ENCODE measurements around the gene TMEM269.
"Not testable (repeated sequence)": the region's sequence is repeated elsewhere in the genome, so short reads cannot be mapped to it uniquely, and the experiment has no call there.

TMEM269 gene

GRCh38 chr1:42776502-42776901, 8.3 kb upstream of the TMEM269 start:
- no peak for DNase-seq (ENCODE audit: low read depth)

DNA sequence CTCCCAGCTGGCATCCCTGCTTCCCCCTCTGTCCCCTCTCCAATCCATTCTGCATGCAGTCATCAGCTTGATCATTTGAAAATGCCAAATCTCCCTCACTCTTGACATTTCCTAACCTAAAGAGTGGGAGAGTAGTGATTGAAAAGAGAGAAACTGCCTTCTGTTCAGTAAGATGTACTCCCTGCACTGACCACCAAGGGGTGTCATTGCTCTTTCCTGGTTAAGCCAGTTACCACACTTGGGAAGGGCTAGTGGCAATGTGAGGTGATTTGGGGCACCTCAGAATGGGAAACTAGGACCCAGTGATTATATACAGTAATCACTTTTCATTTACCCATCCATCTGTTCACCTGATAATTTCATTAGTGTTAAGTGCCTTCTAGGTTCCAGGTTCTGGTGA, 6.9 kb upstream of the TMEM269 start:
- no peak for DNase-seq (ENCODE audit: low read depth)

GRCh38 chr1:42779725-42780124, 5.1 kb upstream of the TMEM269 start:
- DNase-seq (ENCODE audit: low read depth) = no peak

DNA sequence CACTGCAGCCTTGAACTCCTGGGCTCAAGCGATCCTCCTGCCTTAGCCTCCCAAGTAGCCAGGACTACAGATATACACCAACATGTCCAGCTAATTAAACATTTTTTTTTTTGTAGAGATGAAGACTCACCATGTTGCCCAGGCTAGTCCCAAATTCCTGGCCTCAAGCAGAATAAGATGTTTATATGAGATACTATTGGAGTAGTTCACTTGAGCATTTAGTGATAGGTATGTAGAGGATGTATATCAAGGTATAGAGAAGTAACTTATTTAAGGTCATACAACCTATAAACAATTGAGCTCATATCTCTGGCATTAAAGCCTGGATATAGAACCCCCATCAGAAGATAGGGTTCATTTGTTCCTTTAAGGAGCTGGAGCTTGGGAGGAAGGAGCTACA, 4.6 kb upstream of the TMEM269 start:
- DNase-seq (ENCODE audit: low read depth) = no peak

DNA sequence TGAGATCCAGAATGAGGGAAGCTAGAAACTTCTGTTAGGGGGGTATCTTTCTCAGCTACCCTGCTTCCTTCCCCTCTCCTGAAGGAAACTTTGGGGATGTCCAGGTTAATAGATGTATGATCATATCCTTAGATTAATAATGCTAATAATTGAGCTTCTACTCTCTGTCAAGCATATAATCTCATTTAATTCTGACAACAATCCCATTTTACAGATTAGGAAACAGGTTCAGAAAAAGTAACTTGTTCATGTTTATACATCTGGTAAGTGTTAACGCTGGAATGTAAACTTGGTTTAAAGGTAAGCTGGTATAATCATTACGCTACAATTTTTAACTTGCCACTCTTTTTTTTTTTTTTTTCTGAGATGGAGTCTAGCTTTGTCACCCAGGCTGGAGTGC, 1.7 kb upstream of the TMEM269 start:
- DNase-seq (ENCODE audit: low read depth) = no peak

- no peak for DNase-seq (ENCODE audit: low read depth)
Observed at GRCh38 chr1:42784547-42784945, 245 bp upstream of the TMEM269 start.

DNA sequence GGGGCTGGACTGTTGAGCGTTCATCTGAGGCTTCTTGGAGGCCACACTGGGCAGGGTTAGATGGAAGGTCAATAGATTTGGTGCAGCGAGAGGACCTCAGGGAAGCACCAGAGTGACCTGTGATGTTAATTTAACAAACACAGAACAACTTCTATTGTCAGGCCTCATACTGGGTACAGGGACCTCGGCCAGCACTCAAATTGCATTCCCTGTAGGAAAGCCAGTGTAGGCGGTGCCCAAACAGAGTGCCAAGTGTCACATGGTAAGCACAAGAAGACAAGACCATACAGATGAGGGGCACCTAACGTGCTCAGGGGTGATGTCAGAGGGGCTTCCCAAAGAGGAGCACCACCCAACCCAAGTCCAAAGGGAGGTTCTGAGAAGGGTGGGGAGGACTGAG, 1.3 kb downstream of the TMEM269 start:
- DNase-seq (ENCODE audit: low read depth) = no peak

- DNase-seq (ENCODE audit: low read depth) = no peak
Observed at GRCh38 chr1:42788021-42788420, 3.2 kb downstream of the TMEM269 start.

- no peak for DNase-seq (ENCODE audit: low read depth)
Observed at GRCh38 chr1:42793824-42794223, 9.0 kb downstream of the TMEM269 start.

- no peak for DNase-seq (ENCODE audit: low read depth)
Observed at GRCh38 chr1:42797414-42797813, 12.6 kb downstream of the TMEM269 start.

DNA sequence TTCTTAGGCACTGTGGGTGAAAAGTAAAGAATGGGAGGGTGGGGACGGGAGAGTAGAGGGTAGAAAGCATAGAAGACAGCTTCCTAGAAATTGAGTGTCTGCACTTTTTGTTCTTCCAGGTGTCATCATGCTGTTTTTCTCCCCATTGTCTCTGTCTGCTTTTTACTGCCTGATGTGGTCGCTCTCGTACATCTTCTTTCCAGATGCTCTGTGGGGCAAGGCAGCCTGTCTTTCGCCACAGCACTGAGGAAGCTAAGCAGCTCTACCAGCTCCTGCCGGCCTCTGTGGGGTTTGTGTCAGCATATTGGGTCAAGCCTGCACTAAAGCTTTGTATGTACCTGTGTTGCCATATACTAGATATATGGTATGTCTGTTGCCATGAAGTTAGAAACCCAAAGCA, 13.2 kb downstream of the TMEM269 start:
- DNase-seq (ENCODE audit: low read depth) = no peak

- DNase-seq (ENCODE audit: low read depth) = no peak
Observed at GRCh38 chr1:42801832-42802473, 17.2 kb downstream of the TMEM269 start.

- no peak for DNase-seq (ENCODE audit: low read depth)
Observed at GRCh38 chr1:42806171-42806570, 21.4 kb downstream of the TMEM269 start.

DNA sequence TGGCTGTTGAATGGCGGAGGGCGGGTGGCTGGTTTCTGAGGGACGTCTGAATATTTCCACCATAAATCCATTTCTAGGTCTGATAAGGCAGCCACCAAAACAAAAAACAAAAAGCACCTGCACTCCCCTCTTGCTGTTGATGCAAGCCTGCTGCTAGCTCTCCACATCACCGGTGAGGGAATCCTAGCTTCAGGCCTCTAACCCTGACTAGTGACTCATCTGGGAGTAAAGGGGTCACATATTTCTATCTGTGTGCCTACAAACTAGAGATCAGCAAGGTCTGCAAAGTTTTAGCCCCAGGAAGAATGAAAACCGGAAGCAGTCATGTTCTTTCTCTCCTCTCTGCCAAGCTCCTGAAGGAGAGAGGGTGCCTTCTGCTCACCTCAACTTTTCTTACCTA, 21.8 kb downstream of the TMEM269 start:
- no peak for DNase-seq (ENCODE audit: low read depth)

DNA sequence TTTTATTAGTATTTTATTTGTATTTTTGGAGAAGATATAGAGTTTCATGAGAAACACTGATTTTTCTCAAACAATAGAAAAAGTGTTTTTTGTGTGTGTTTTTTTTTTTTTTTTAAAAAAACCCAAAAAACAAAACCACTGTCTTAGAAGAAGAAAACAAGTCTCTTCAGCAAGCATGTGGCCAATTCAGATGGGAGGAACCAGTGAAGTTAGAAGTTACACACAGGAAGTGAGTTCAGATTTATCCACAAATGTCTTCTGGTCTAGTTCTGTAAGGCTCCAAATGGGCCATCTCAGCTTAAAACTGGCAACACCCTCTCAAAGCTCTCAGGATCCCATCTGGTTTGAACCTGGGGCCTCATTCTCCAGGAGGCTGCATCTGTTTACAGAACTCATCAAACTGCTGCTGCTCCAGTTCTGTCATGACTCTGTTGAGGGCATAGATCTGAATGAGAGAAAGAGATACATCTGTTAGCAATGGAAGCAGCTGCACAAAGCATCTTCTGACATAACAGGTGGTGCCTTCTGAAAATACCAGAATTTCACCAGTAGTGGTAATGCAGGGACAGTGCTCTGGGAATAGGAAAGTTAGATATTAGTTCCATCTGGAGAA, 22.4 kb downstream of the TMEM269 start:
- no peak for DNase-seq (ENCODE audit: low read depth)

DNA sequence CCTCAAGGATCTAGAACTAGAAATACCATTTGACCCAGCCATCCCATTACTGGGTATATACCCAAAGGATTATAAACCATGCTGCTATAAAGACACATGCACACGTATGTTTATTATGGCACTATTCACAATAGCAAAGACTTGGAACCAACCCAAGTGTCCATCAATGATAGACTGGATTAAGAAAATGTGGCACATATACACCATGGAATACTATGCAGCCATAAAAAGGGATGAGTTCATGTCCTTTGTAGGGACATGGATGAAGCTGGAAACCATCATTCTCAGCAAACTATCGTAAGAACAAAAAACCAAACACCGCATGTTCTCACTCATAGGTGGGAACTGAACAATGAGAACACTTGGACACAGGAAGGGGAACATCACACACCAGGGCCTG, 30.0 kb downstream of the TMEM269 start:
- not testable (repeated sequence) for DNase-seq (ENCODE audit: low read depth)

GRCh38 chr1:42815941-42816584, 31.3 kb downstream of the TMEM269 start:
- no peak for DNase-seq (ENCODE audit: low read depth)

- peak; percentile 94 for DNase-seq (ENCODE audit: low read depth)
Observed at GRCh38 chr1:42816585-42817439, 32.0 kb downstream of the TMEM269 start, which contains the start of the genes ERMAP and SVBP. ERMAP (plus strand) TSS chr1:42817122; CDS start chr1:42830449, 13,327 bp downstream. SVBP (minus strand) TSS chr1:42817397; CDS start chr1:42816544, 853 bp downstream.

DNA sequence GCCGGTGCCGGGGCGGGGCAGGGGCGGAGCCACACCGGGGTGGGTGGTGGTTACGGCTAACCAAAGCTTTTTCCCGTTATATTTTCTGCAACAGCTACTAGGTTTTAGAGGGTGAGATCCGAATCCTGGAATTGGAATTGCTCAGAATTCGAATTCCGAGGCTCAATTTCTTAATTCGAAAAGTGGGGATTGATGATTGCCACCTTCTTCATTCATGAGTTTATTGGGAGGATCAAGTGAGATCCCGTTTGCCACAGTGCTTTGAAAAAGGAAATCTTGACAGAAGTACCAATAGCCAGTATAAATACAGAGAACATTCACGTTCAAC, 32.6 kb downstream of the TMEM269 start:
- DNase-seq (ENCODE audit: low read depth) = no peak

DNA sequence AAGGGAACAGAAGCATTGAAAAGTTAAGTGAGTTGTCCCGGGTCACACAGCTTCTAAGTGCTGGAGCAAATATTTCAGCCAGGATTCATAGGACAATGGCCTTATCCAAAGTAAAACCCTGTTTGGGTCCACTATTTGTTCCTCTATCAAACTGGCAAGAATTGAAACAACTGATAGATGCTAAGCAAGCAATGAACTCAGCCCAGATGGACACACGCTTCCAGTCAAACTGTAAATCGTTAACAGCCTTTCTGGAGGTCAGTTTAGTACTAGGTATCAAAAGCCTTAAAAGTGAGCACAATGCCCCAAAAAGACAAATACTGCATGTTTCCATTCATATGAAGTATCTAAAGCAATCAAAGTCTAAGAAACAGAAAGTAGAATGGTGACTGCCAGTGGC, 33.2 kb downstream of the TMEM269 start:
- DNase-seq (ENCODE audit: low read depth) = no peak

- no peak for DNase-seq (ENCODE audit: low read depth)
Observed at GRCh38 chr1:42820813-42821212, 36.0 kb downstream of the TMEM269 start.

- no peak for DNase-seq (ENCODE audit: low read depth)
Observed at GRCh38 chr1:42821690-42822089, 36.9 kb downstream of the TMEM269 start.

All from activated T-helper 1 cell treated with Interleukin-2 at 50 U/mL for 16 hours (primary cell).